8988T (cell line): ENCODE results near the gene TEX29.

ENCODE experiments used
- DNase-seq: peaks from one replicate; pipeline ENCODE4 v3.0.0; 2011

Gene TEX29

GRCh38 chr13:111344471-111345191 lies 24.2 kb downstream of the TEX29 start:
- DNase-seq: no peak

DNA sequence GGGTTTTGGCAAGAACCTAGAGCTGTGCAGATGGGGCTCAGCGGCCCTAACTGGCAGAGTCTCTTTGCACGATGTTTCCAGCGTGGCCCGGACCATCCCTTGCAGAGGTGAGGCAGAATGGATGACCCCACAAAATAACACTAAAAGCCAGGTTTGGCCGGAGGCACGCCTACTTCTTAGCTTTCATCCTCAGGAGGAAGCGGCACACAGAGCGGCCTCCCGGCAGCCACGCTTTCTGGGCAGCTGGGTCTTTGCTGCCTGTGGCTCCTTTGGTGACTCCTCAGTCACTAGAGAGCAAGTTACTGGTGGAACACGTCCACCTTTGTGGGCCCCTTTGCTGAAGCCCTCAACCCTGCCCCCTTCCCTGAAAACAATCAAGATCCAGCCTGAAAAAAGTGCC lies 25.2 kb downstream of the TEX29 start:
- no peak for DNase-seq

DNA sequence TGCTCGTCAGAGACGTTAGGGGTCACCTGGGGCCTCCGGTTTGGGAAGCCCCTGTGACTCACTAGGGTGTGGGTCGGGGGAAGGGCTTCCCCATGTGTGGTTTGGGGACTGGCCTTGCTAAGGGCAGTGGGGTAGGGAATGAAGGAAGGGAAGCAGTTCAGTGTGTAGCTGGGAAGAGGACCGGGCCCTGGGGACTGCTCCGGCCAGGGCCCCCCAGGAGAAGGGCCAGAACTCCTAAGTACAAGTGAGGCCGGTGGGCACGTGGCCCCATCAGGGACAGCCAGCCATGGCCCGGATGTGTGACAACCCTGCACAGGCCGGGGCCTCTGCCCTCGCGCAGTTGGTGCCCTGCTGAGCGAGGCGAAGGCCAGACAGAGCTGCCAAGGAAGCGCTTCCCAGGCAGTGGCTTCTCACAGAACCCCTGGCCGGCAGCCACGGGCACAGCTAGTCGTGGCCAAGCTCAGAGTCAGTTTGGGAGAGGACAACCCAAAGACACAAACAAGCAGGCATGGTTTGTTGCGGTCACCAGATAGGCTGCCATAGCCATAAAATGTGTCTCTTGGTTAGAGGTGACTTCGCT lies 25.7 kb downstream of the TEX29 start:
- DNase-seq: no peak

DNA sequence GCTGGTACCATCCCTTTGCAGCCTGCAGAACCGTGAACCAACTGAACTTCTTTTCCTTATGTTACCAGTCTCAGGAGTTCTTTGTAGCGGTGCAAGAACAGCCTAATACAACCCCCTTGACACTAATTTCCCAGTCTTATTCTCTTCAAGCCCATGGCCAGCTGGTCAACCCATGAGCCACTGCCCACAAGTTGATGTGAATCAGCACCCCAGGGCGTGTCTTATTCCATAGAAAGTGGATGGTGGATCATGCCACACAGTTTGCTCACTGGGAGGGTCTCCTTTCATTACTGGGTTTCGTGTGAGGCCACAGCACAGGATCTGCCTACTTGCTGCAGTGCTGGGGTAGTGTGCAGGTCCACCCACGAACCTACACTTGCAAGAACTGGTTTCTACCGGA lies 27.0 kb downstream of the TEX29 start:
- no peak for DNase-seq

DNA sequence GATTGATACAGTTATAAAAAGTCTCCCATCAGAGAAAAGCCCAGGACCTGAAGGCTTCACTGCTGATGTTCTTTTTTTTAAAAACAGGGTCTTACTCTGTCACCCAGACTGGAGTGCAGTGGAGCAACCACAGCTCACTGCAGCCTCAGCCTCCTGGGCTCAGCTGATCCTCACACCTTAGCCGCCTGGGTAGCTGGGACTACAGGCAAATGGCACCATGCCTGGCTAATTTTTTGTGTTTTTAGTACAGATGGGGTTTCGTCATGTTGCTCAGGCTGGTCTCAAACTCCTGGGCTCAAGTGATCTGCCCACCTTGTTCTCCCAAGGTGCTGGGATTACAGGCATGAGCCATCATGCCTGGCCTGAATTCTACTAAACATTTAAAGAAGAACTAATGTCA lies 33.1 kb downstream of the TEX29 start:
- DNase-seq: no peak

DNA sequence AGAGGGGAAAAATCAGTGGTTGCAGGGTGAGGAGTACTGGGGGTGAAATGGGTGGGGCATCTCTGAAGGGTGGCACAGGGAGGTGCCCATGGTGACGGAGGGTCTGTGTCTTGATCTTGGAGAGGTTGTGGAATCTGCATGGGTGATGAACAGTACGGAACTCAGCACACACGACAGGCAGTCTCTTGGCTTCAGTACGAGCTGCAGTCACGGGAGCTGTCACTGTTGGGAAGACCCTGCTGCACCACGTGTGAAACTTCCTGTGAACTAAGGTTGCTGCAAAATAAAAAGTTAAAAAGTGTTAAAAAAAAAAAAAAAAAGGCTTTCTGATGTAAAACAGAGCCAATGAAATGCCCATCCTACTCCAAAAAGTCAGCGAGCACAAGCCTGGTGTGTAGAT lies 34.3 kb downstream of the TEX29 start:
- no peak for DNase-seq

- DNase-seq: no peak
Observed at GRCh38 chr13:111356795-111357194, 36.4 kb downstream of the TEX29 start.

GRCh38 chr13:111359237-111359915 lies 38.9 kb downstream of the TEX29 start:
- DNase-seq: no peak

- DNase-seq: no peak
Observed at GRCh38 chr13:111359930-111360329, 39.5 kb downstream of the TEX29 start.

DNA sequence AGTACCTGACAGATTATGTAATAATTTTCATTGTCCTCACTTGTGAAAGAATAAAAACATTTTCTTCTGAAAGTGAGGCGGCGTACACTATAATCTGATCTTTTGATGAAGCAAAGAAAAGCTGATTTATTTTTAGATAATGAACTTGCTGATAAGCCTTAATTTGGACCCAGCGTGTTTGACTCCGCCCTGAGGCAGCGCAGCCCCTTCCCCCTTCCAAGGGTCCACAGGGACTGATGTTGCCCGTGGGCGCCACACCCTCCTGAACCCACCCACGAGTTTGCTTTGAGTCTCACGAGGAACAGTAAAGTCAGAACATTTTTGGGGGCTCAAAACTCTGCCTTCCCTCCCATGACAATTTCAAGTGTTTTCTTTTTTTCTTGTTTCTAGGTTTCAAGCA lies 40.0 kb downstream of the TEX29 start:
- DNase-seq: no peak

- no peak for DNase-seq
Observed at GRCh38 chr13:111361046-111361872, 40.8 kb downstream of the TEX29 start.

DNA sequence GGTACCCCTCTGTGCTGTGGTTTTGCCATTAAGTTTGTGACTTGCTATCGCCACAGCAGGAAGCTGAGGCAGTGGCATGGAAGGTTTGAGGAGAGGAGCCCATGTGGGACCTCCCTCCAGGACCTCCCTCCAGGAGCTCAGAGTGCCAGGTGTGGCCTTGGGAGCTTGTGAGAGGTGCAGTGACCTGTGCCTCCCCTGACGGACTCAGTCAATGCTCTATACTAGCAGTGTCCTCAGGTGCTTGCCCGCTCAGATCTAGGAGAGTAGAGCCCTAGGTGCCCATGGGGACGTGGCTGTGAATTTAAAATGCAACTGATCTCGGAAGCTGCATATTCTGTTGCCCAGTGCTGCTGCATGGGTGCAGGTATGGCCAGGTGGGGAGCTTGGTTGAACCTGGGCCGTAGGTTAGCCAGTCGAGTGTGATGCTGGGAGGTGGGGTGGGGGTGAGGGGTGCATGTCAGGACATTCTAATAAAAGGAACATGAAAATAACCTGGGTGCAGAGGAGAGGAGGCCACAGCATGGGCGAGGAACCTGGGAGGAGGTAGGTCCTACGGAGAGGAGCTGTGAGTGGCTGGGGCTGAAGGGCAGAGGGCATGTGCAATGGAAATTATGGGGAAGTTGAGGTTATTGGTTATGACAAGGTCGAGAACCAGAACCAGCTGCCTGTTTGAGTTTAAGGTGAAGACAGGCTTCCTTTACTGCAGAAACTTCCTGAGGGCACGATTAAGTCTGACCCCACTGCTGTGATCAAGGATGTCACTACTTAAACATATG lies 41.6 kb downstream of the TEX29 start:
- DNase-seq: no peak

DNA sequence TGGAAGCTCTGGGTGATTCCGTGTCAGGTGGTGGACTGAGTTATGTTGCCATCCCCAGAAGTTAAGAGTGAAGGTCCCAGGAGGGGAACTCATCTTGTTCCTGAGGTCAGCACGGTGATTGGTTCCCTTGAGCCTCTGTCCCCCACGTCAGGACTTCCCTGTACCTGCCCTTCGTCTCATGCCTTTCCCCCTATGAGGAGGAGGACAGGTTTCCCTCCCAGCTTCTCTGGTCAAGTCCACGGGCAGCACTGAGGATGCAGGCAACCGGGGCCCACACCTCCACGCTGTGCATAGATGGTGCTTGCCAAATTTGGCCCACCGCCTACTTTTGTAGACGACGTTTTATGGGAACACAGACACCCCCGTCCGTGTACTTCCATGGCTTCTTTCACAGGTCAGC lies 42.7 kb downstream of the TEX29 start:
- no peak for DNase-seq

GRCh38 chr13:111363591-111363990 lies 43.1 kb downstream of the TEX29 start:
- DNase-seq: no peak

DNA sequence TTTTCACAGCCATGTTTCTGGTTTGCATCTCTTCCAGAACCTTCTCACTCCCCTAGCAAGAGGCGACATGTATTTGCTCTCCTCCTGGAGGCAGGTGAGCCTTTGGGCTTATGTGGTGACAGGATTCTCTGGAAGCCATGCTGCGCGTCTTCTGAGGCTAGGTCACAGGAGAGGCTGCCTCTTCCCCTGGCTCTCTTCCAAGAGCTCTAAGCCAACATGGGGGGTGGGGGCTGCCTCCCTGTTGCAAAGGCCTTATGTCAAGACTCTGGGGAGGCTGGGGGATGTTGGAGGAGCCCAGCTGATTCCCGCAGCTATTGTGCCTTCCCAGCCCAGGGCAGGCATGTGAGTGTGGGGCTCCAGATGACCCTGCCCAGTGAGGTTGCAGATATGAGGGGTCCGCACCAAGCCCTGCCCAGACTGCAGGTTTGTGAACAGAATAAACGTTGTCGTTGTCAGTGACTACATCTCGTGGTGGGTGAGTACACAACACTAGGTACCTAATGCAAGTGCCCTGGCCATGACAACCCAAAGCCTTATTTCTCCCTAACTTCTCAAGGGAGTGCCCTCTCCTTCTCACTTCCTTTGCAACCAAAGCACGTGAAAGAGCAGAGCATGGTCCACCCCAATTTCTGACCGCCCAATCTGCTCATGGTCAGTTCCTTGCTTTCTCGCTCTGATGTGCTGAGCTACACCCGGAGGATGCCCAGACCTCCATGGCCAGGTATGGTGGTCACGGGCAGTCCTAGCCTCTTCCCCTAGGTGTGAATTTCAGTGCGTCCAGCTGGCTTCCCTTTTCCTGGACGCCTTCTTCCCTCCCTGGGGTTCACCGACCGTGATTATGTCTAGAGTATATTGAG lies 44.9 kb downstream of the TEX29 start:
- DNase-seq: no peak

GRCh38 chr13:111367340-111367739 lies 46.9 kb downstream of the TEX29 start:
- DNase-seq: no peak

DNA sequence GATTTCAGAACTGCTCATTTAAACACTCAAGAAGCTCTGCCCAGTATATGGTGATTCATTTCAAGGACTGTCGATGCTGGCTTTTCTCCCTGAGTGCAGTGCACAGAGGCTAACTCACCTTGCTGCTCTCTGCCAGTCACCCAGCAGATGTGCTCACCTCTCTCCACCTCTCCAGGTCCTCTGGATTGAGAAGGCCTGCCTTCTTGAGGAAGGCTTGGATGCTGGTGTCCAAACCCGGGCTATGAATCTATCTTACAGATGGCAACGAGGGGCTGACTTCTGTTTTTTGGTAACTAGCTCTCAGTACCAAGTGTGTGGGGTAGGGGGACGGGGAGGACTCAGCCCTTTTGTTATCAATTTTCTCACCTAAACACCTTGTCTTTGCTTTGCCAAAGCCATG lies 47.6 kb downstream of the TEX29 start:
- DNase-seq: no peak

GRCh38 chr13:111370147-111370546 lies 49.7 kb downstream of the TEX29 start:
- no peak for DNase-seq

- DNase-seq: no peak
Observed at GRCh38 chr13:111370570-111371535, 50.4 kb downstream of the TEX29 start.

GRCh38 chr13:111371720-111372119 lies 51.3 kb downstream of the TEX29 start:
- DNase-seq: no peak
